OCI-LY3 (cell line): ENCODE data around the gene PGGHG.
A peak's percentile ranks its signal among the peaks of the same experiment; 100 is the strongest.

Experiments used
- H2AFZ ChIP-seq: fragments of 200-600, 300-600 bp; shearing (Covaris generic); 2 replicates; pipeline ENCODE4 v1.6.0; 2014; ENCODE audit warnings: antibody characterized with exemption, low read depth, low read length
- H3K27ac ChIP-seq: fragments of 200-600, 300-600 bp; sonication (generic); 2 replicates; pipeline ENCODE4 v1.5.1; 2014; ENCODE audit warnings: mild to moderate bottlenecking, low read length, moderate library complexity, mixed read lengths
- H3K27me3 ChIP-seq: fragments of 200-600, 300-600 bp; sonication (generic); 2 replicates; pipeline ENCODE4 v1.6.1; 2014; ENCODE audit warnings: low read depth, low read length, mixed read lengths
- H3K36me3 ChIP-seq: fragments of 200-600, 300-600 bp; sonication (generic); replicated peaks from 2 replicates; pipeline ENCODE3; 2014; ENCODE audit warnings: low read depth, low read length, mixed read lengths
- H3K4me1 ChIP-seq: fragments of 300-600, 200-600 bp; sonication (generic); 2 replicates; pipeline ENCODE4 v1.6.1; 2014; ENCODE audit warnings: low read length, mixed read lengths
- H3K4me2 ChIP-seq: fragments of 200-600, 300-600 bp; sonication (generic); 2 replicates; pipeline ENCODE4 v1.6.1; 2014; ENCODE audit warnings: low read length, mixed read lengths
- H3K4me3 ChIP-seq: fragments of 300-600, 200-600 bp; sonication (generic); 2 replicates; pipeline ENCODE4 v1.5.1; 2014; ENCODE audit warnings: antibody characterized with exemption, mild to moderate bottlenecking, low read length, moderate library complexity
- H3K79me2 ChIP-seq: fragments of 300-600, 200-600 bp; shearing (Covaris generic); 2 replicates; pipeline ENCODE4 v1.6.1; 2014; ENCODE audit warnings: mild to moderate bottlenecking, low read length, mixed read lengths
- H3K9ac ChIP-seq: fragments of 300-600, 200-600 bp; shearing (Covaris generic); 2 replicates; pipeline ENCODE4 v1.6.0; 2014; ENCODE audit warnings: mild to moderate bottlenecking, low read length, moderate library complexity
- H3K9me3 ChIP-seq: fragments of 200-600, 300-600 bp; shearing (Covaris generic); 2 replicates; pipeline ENCODE4 v1.6.1; 2014; ENCODE audit warnings: low read length, mixed read lengths; ENCODE audit not compliant: insufficient read depth
- H4K20me1 ChIP-seq: fragments of 200-600, 300-600 bp; sonication (generic); 2 replicates; pipeline ENCODE4 v1.6.1; 2016; ENCODE audit warnings: low read length, mixed read lengths; ENCODE audit not compliant: insufficient read depth
- CTCF ChIP-seq: fragments of 200-600, 300-600 bp; sonication (generic); IDR thresholded peaks from 2 replicates; pipeline ENCODE4 v1.5.1; 2014; ENCODE audit warnings: antibody characterized with exemption, low read length, low read depth
- EZH2phosphoT487 ChIP-seq: fragments of 200-600 bp; shearing (Covaris generic); IDR thresholded peaks from 2 replicates; pipeline ENCODE4 v1.6.1; 2018; ENCODE audit warnings: antibody characterized with exemption, mixed run types, low read depth

The PGGHG gene

DNA sequence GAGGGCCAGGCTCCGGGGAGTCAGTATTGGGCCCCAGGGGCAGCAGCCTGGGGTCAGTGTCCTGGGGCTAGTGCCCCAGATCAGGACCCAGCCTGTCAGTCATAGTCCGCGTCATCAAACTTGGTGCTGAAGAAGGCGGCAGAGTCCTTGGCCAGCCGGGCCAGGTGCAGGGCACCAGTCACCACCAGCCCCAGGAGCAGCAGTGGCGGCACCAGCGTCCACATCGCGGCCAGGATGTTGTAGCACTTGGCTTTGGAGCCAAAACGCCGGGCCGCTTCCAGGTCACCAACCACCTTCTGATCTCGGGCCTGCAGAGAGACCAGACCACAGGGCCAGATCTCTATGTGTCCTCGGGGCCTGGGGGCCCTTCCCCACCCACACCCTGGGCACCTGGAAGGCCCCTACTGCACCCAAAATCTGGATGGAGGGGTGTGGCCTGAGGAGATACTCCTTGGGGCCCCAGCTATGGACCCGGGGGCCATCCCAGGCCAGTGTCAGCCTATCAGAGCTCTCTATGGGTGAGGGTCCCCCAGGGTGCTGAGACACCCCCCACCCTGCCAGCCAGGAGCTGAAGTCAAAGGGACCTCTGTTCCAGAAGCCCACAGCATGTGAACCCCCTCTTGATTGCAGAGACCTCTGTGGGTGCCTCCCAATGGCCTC lies 9.6 kb downstream of the PGGHG start:
- Histone ChIP-seq H3K4me1 (peaks cover 12% of the 10 kb centered on the region), H4K20me1 (no peaks in the 10 kb centered on the region), H3K4me3 (no peak overlapping the region), H3K9me3 (no peaks in the 10 kb centered on the region), H3K27ac (no peak overlapping the region), H3K36me3 (peaks cover 5% of the 10 kb centered on the region), H3K9ac (no peak overlapping the region), H3K27me3 (peaks cover 5% of the 10 kb centered on the region; the same call in 1 of the 2 replicates), H3K4me2 (no peak overlapping the region), H2AFZ (no peak overlapping the region), H3K79me2 (no peaks in the 10 kb centered on the region)
- TF ChIP-seq CTCF (no peak), EZH2phosphoT487 (no peak)

- no peaks in the 10 kb centered on the region for H3K79me2 ChIP-seq
- no peak within 1 kb of the TSS for H2AFZ ChIP-seq
- TF ChIP-seq EZH2phosphoT487 (no peak), CTCF (no peak)
- H3K4me3 ChIP-seq = no peak within 1 kb of the TSS
- no peaks in the 10 kb centered on the region for H3K9me3 ChIP-seq
- no peak within 1 kb of the TSS for H3K4me2 ChIP-seq
- no peaks in the 10 kb centered on the region for H4K20me1 ChIP-seq
- no peaks in the 10 kb centered on the region for H3K36me3 ChIP-seq
- no peak within 1 kb of the TSS for H3K27ac ChIP-seq
- peaks cover 5% of the 10 kb centered on the region; the same call in 1 of the 2 replicates for H3K27me3 ChIP-seq
- peaks cover 17% of the 10 kb centered on the region for H3K4me1 ChIP-seq
- no peak within 1 kb of the TSS for H3K9ac ChIP-seq
Measured at GRCh38 chr11:299081-299891, 10.4 kb downstream of the PGGHG start, which contains the start of gene IFITM5. Gene IFITM5, minus strand, starts transcription at chr11:299526. Its CDS starts 36 bp downstream, at chr11:299490.

GRCh38 chr11:299951-300735 lies 11.2 kb downstream of the PGGHG start:
- no peak overlapping the region for H3K27ac ChIP-seq
- peaks cover 19% of the 10 kb centered on the region for H3K4me1 ChIP-seq
- H3K9me3 ChIP-seq = no peaks in the 10 kb centered on the region
- H3K79me2 ChIP-seq = no peaks in the 10 kb centered on the region
- H3K4me2 ChIP-seq = no peak overlapping the region
- no peaks in the 10 kb centered on the region for H4K20me1 ChIP-seq
- no peak overlapping the region for H3K4me3 ChIP-seq
- no peak overlapping the region for H2AFZ ChIP-seq
- H3K36me3 ChIP-seq = no peaks in the 10 kb centered on the region
- no peak overlapping the region for H3K9ac ChIP-seq
- H3K27me3 ChIP-seq = peaks cover 5% of the 10 kb centered on the region; the same call in 1 of the 2 replicates
- TF ChIP-seq EZH2phosphoT487 (no peak), CTCF (0 out of 2 replicates have a peak, but pooled peaks have one; percentile 4)
